HepG2 (cell line): ENCODE results near the gene KCNAB1. TPM values are rescaled to one million over a fixed set of nuclear protein-coding genes. Genes with fewer than 3 reads are reported as not detected.

ENCODE experiments used
- ATAC-seq: fragments of 200-7000 bp; cut with Tn5 transposase; 3 replicates; pipeline ENCODE4 v1.9.1; 2020; ENCODE audit warnings: mild to moderate bottlenecking, moderate library complexity
- BruUV-seq: library from RNA; stranded (reverse); fragments of 400-500 nt; replicated peaks from 2 replicates; lab custom pipeline; 2021; lab: Mats Ljungman, UMichigan
- CTCF ChIA-PET: fragments of 300-600 bp; formaldehyde crosslinking; extraction: SDS; loops from one replicate; lab custom pipeline; 2021; ENCODE audit warnings: low total read pairs, inconsistent platforms, low intra/inter-chr PET ratio; lab: Yijun Ruan, JAX
- POLR2A ChIA-PET: fragments of 350-600 bp; sonication (Branson Sonifier 250); formaldehyde crosslinking; loops from one replicate; lab custom pipeline; 2020; ENCODE audit warnings: antibody characterized with exemption, inconsistent platforms; lab: Yijun Ruan, JAX
- DNase-seq: peaks from one replicate; pipeline ENCODE4 v3.0.0-alpha.2; 2015; ENCODE audit warnings: low spot score
- FAIRE-seq: peaks from 3 replicates; lab custom pipeline; 2011; peaks lifted over from hg19 to GRCh38; lab: Jason Lieb, UNC
- H2AFZ ChIP-seq: one replicate; pipeline ENCODE4 v1.6.1; 2011; ENCODE audit warnings: low read length, inconsistent platforms
- H3K27ac ChIP-seq: fragments of 300-600 bp; 3 replicates; pipeline ENCODE4 v1.8.0; 2011; ENCODE audit warnings: mixed run types, mild to moderate bottlenecking, mixed read lengths, low read length, inconsistent platforms; ENCODE audit not compliant: insufficient read depth; ENCODE audit errors: extremely low read length
- H3K27me3 ChIP-seq, 2 experiments: fragments of 200-600 bp in 1 of 2; 2 replicates in 1 of 2; 3 replicates in 1 of 2; pipeline versions ENCODE4 v1.6.0 to v1.8.0; 2011; ENCODE audit warnings: low read length in 2 of 2, mild to moderate bottlenecking in 2 of 2, moderate library complexity in 2 of 2, inconsistent platforms in 1 of 2; ENCODE audit not compliant: insufficient read depth in 2 of 2, control insufficient read depth in 1 of 2
- H3K36me3 ChIP-seq, 2 experiments: fragments of 200-600 bp in 1 of 2; replicated peaks in 1 of 2; 2 replicates in 1 of 2; 3 replicates in 1 of 2; pipeline versions ENCODE4 v1.5.1 to v1.8.0; 2011; ENCODE audit warnings: low read length in 2 of 2, inconsistent platforms in 1 of 2; ENCODE audit not compliant: insufficient read depth in 2 of 2, control insufficient read depth in 1 of 2
- H3K4me1 ChIP-seq: 2 replicates; pipeline ENCODE4 v1.5.1; 2012; ENCODE audit warnings: low read length, inconsistent platforms; ENCODE audit not compliant: insufficient read depth
- H3K4me2 ChIP-seq: 2 replicates; pipeline ENCODE4 v1.6.0; 2011; ENCODE audit warnings: low read depth, low read length, inconsistent platforms
- H3K4me3 ChIP-seq, 3 experiments: fragments of 200-600 bp in 1 of 3; sonication (generic), shearing (Covaris generic) in 1 of 3; replicated peaks in 1 of 3; 2 replicates each; pipeline ENCODE4 v1.5.1; 2011 to 2016; ENCODE audit warnings: low read length in 3 of 3, inconsistent platforms in 2 of 3, low read depth in 2 of 3, mild to moderate bottlenecking in 2 of 3, control low read depth in 1 of 3, mixed read lengths in 1 of 3; ENCODE audit not compliant: insufficient read depth in 1 of 3
- H3K79me2 ChIP-seq: one replicate; pipeline ENCODE4 v1.6.1; 2011; ENCODE audit warnings: low read length, inconsistent platforms; ENCODE audit not compliant: insufficient read depth
- H3K9ac ChIP-seq: 2 replicates; pipeline ENCODE4 v1.6.0; 2011; ENCODE audit warnings: mild to moderate bottlenecking, low read depth, low read length, inconsistent platforms; ENCODE audit not compliant: insufficient read depth
- H3K9me3 ChIP-seq: 2 replicates; pipeline ENCODE4 v1.5.1; 2012; ENCODE audit warnings: mild to moderate bottlenecking, low read length
- H4K20me1 ChIP-seq: 2 replicates; pipeline ENCODE4 v1.6.0; 2011; ENCODE audit warnings: inconsistent platforms, mild to moderate bottlenecking, low read length, moderate library complexity; ENCODE audit not compliant: insufficient read depth
- ARID3A ChIP-seq: IDR thresholded peaks from 2 replicates; pipeline ENCODE4 v1.6.1; 2012; ENCODE audit warnings: low read depth, low read length, improper control_type of control experiment
- GPN1 ChIP-seq: sonication (generic); formaldehyde crosslinking; IDR thresholded peaks from 2 replicates; pipeline ENCODE4 v1.5.1; 2020; ENCODE audit warnings: missing genetic modification reagents, borderline replicate concordance
- IKZF1 ChIP-seq: fragments of 450-650 bp; IDR thresholded peaks from 2 replicates; pipeline ENCODE4 v1.7.1; 2016
- MXD3 ChIP-seq: IDR thresholded peaks from 2 replicates; pipeline ENCODE4 v1.6.1; 2016; ENCODE audit warnings: mild to moderate bottlenecking, missing biosample characterization, missing genetic modification reagents
- NFKBIZ ChIP-seq: IDR thresholded peaks from 2 replicates; pipeline ENCODE4 v1.6.1; 2018; ENCODE audit warnings: missing genetic modification reagents, missing compliant biosample characterization
- RFXANK ChIP-seq: IDR thresholded peaks from 2 replicates; pipeline ENCODE4 v1.6.1; 2016
- ZBTB14 ChIP-seq: sonication (generic); formaldehyde crosslinking; IDR thresholded peaks from 2 replicates; pipeline ENCODE4 v1.4.0; 2020; ENCODE audit warnings: missing genetic modification reagents
- ZKSCAN1 ChIP-seq: fragments of 150-350 bp; IDR thresholded peaks from 2 replicates; pipeline ENCODE4 v1.6.1; 2014; ENCODE audit warnings: low read length
- ZNF251 ChIP-seq: sonication (generic); formaldehyde crosslinking; IDR thresholded peaks from 2 replicates; pipeline ENCODE4 v1.9.0; 2021; ENCODE audit warnings: mild to moderate bottlenecking, missing genetic modification reagents
- ZNF512 ChIP-seq: sonication (generic); formaldehyde crosslinking; IDR thresholded peaks from 2 replicates; pipeline ENCODE4 v1.4.0; 2020; ENCODE audit warnings: mild to moderate bottlenecking, missing genetic modification reagents
- ZNF574 ChIP-seq: sonication (generic); formaldehyde crosslinking; IDR thresholded peaks from 2 replicates; pipeline ENCODE4 v1.4.0; 2020; ENCODE audit warnings: missing genetic modification reagents
- WGBS: methylation state at CpG from one replicate; pipeline ENCODE4 v1.1.6; 2017; ENCODE audit warnings: low lambda C conversion rate; 5-methylcytosine and 5-hydroxymethylcytosine counted together
- in situ Hi-C: cut with HindIII; loops from 2 replicates; pipeline ENCODE4 v1.10.0; 2017; ENCODE audit warnings: low pct_unique_long_range_greater_than_20kb; ENCODE audit not compliant: extremely low pct_ligation_motif_present
- intact Hi-C: fragments of 100-400 bp; cut with micrococcal nuclease; formaldehyde crosslinking; loops from one replicate; pipeline ENCODE4 v1.10.0; 2022; ENCODE audit not compliant: unreplicated experiment
- polyA plus RNA-seq, 8 experiments: library from polyadenylated mRNA; depleted of rRNA in 3 of 8; stranded (reverse) in 7 of 8; unstranded in 1 of 8; fragments of >200 nt; fragmentation: Illumina TruSeq in 4 of 8; extraction: Trizol in 4 of 8; gene quantifications; 2 replicates each; pipeline versions ENCODE4 v1.2.1 to v1.2.3, GENCODE V29; 2011 to 2016; ENCODE audit warnings: low read depth in 4 of 8, missing spikeins in 1 of 8, mixed read lengths in 1 of 8; ENCODE audit not compliant: insufficient read depth in 1 of 8
- total RNA-seq, 5 experiments: library from RNA; depleted of rRNA; stranded (reverse); fragments of >200 nt; fragmentation: Illumina TruSeq; extraction: Trizol; gene quantifications; 2 replicates each; pipeline ENCODE4 v1.2.3, GENCODE V29; 2016; ENCODE audit warnings: low read depth in 1 of 5

KCNAB1 gene
- total and polyA plus RNA-seq, 2 of the 13 experiments (the other 11 are each of a cell fraction or from before 2014, with no cell fraction given): not detected

GRCh38 chr3:156463123-156463522 is 342.7 kb downstream of the KCNAB1 start:
- H3K9me3 ChIP-seq: no peaks in the 10 kb centered on the region
- 28% methylated on average over 5 of the region's 5 CpGs for WGBS
- intact Hi-C loops: no loop called here
- FAIRE-seq (no peak), ATAC-seq (no peak), DNase-seq (no peak)
- H2AFZ ChIP-seq: no peak overlapping the region
- H3K4me3 ChIP-seq: no peak overlapping the region
- no peak overlapping the region for H3K4me2 ChIP-seq
- H4K20me1 ChIP-seq: no peaks in the 10 kb centered on the region
- H3K9ac ChIP-seq: no peak overlapping the region
- in situ Hi-C loops: no loop called here
- H3K4me1 ChIP-seq: no peaks in the 10 kb centered on the region
- POLR2A ChIA-PET: no interaction called here
- no peaks in the 10 kb centered on the region for H3K36me3 ChIP-seq
- no peak overlapping the region for H3K27ac ChIP-seq
- no peak for TF ChIP-seq NFKBIZ (CRISPR knock-in tag)
- TF ChIP-seq RFXANK (CRISPR knock-in tag): no peak
- no peak for TF ChIP-seq ZBTB14 (CRISPR knock-in tag)
- TF ChIP-seq ZKSCAN1: no peak
- no peak for TF ChIP-seq GPN1 (CRISPR knock-in tag)
- TF ChIP-seq MXD3 (CRISPR knock-in tag): no peak
- TF ChIP-seq ZNF512 (CRISPR knock-in tag): no peak
- no peak for TF ChIP-seq IKZF1
- no peak for TF ChIP-seq ZNF251 (CRISPR knock-in tag)
- no peak for TF ChIP-seq ARID3A
- no peak for TF ChIP-seq ZNF574 (CRISPR knock-in tag)
- H3K79me2 ChIP-seq: no peaks in the 10 kb centered on the region
- no TSS peak for BruUV-seq
- CTCF ChIA-PET: no interaction called here
- H3K27me3 ChIP-seq: no peaks in the 10 kb centered on the region; a peak in 3 of 5 replicates
